GM12878 (cell line): ENCODE data around the gene UBE2QL1.

Experiments used
- BHLHE40 ChIP-seq, 2 experiments: fragments of 450-650 bp in 1 of 2; IDR thresholded peaks; 2 replicates each; pipeline ENCODE4 v1.6.1; 2011 to 2017; ENCODE audit warnings: low read depth in 2 of 2, borderline replicate concordance in 1 of 2, improper control_type of control experiment in 1 of 2, low read length in 1 of 2, mild to moderate bottlenecking in 1 of 2
- BRCA1 ChIP-seq: IDR thresholded peaks from 2 replicates; pipeline ENCODE4 v1.6.1; 2011; ENCODE audit warnings: low read depth, low read length, improper control_type of control experiment
- MXI1 ChIP-seq: fragments of 150-350 bp; IDR thresholded peaks from 2 replicates; pipeline ENCODE4 v1.6.1; 2011; ENCODE audit warnings: low read depth, mild to moderate bottlenecking, inconsistent platforms, low read length, improper control_type of control experiment
- NBN ChIP-seq: fragments of 450-650 bp; IDR thresholded peaks from 2 replicates; pipeline ENCODE4 v1.6.1; 2016
- POLR2A ChIP-seq: IDR thresholded peaks from 2 replicates; pipeline ENCODE4 v1.6.1; 2011; ENCODE audit warnings: low read depth, mild to moderate bottlenecking, low read length
- POLR2AphosphoS2 ChIP-seq: IDR thresholded peaks from 2 replicates; pipeline ENCODE4 v1.6.1; 2011; ENCODE audit warnings: low read depth, mild to moderate bottlenecking, low read length, improper control_type of control experiment, moderate library complexity
- RAD51 ChIP-seq: fragments of 450-650 bp; IDR thresholded peaks from 2 replicates; pipeline ENCODE4 v1.6.1; 2016; ENCODE audit warnings: moderate library complexity, mild to moderate bottlenecking, inconsistent platforms
- RFX5 ChIP-seq: IDR thresholded peaks from 2 replicates; pipeline ENCODE4 v1.6.1; 2011; ENCODE audit warnings: low read depth, low read length, improper control_type of control experiment
- SMAD1 ChIP-seq: fragments of 450-650 bp; IDR thresholded peaks from 2 replicates; pipeline ENCODE4 v1.6.1; 2018; ENCODE audit warnings: mild to moderate bottlenecking, low read depth; ENCODE audit not compliant: partially characterized antibody
- SMC3 ChIP-seq: IDR thresholded peaks from 2 replicates; pipeline ENCODE4 v1.6.1; 2011; ENCODE audit warnings: low read length, improper control_type of control experiment, borderline replicate concordance
- TAF1 ChIP-seq: IDR thresholded peaks from 2 replicates; pipeline ENCODE4 v1.6.1; 2011; ENCODE audit warnings: mild to moderate bottlenecking, low read depth, low read length, borderline replicate concordance
- WRNIP1 ChIP-seq: IDR thresholded peaks from 2 replicates; pipeline ENCODE4 v1.6.1; 2011; ENCODE audit warnings: low read depth, low read length, improper control_type of control experiment, borderline replicate concordance
- TF ChIP-seq, protein P1 (sequence below), 3 experiments: IDR thresholded peaks in 2 of 3; conservative IDR thresholded peaks in 1 of 3; 2 replicates each; pipeline ENCODE4 v1.5.1; 2011; ENCODE audit warnings: low read depth in 3 of 3, low read length in 3 of 3, mild to moderate bottlenecking in 3 of 3, control low read depth in 2 of 3, moderate library complexity in 2 of 3, inconsistent platforms in 1 of 3, mixed read lengths in 1 of 3; ENCODE audit not compliant: control insufficient read depth in 2 of 3, insufficient read depth in 1 of 3; ENCODE audit errors: extremely low read depth in 1 of 3

GRCh38 chr5:6495433-6496206 lies 47.0 kb downstream of the UBE2QL1 start:
- TF ChIP-seq BHLHE40 (IDR thresholded peaks at IDR 0.05; ENCODE audit: borderline replicate concordance in 1 of 2, low read depth in 2 of 2, low read length in 1 of 2): no peak
- TF ChIP-seq RFX5: no peak
- TF ChIP-seq NBN: no peak
- TF ChIP-seq POLR2AphosphoS2: no peak
- no peak for TF ChIP-seq TAF1
- no peak for TF ChIP-seq RAD51
- TF ChIP-seq, protein P1, sequence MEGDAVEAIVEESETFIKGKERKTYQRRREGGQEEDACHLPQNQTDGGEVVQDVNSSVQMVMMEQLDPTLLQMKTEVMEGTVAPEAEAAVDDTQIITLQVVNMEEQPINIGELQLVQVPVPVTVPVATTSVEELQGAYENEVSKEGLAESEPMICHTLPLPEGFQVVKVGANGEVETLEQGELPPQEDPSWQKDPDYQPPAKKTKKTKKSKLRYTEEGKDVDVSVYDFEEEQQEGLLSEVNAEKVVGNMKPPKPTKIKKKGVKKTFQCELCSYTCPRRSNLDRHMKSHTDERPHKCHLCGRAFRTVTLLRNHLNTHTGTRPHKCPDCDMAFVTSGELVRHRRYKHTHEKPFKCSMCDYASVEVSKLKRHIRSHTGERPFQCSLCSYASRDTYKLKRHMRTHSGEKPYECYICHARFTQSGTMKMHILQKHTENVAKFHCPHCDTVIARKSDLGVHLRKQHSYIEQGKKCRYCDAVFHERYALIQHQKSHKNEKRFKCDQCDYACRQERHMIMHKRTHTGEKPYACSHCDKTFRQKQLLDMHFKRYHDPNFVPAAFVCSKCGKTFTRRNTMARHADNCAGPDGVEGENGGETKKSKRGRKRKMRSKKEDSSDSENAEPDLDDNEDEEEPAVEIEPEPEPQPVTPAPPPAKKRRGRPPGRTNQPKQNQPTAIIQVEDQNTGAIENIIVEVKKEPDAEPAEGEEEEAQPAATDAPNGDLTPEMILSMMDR (IDR thresholded peaks at IDR 0.05 in 2 of 3, conservative IDR thresholded peaks at IDR 0.05 in 1 of 3; ENCODE audit: control insufficient read depth in 2 of 3, extremely low read depth in 1 of 3, insufficient read depth in 1 of 3, low read depth in 3 of 3, low read length in 3 of 3): peak in 1 of 3 experiments; percentile 10; a peak in 1 of 6 replicates
- no peak for TF ChIP-seq MXI1
- no peak for TF ChIP-seq POLR2A
- TF ChIP-seq SMAD1: no peak
- no peak for TF ChIP-seq BRCA1
- no peak for TF ChIP-seq SMC3
- no peak for TF ChIP-seq WRNIP1
